GM12874 (cell line): ENCODE data around the gene ZMAT5.

ENCODE experiments used
- TF ChIP-seq, protein P1 (sequence below): IDR thresholded peaks from 2 replicates; pipeline ENCODE4 v1.5.1; 2011; ENCODE audit warnings: low read depth, mild to moderate bottlenecking, control low read depth, low read length, moderate library complexity; ENCODE audit not compliant: insufficient read depth

ZMAT5 gene

DNA sequence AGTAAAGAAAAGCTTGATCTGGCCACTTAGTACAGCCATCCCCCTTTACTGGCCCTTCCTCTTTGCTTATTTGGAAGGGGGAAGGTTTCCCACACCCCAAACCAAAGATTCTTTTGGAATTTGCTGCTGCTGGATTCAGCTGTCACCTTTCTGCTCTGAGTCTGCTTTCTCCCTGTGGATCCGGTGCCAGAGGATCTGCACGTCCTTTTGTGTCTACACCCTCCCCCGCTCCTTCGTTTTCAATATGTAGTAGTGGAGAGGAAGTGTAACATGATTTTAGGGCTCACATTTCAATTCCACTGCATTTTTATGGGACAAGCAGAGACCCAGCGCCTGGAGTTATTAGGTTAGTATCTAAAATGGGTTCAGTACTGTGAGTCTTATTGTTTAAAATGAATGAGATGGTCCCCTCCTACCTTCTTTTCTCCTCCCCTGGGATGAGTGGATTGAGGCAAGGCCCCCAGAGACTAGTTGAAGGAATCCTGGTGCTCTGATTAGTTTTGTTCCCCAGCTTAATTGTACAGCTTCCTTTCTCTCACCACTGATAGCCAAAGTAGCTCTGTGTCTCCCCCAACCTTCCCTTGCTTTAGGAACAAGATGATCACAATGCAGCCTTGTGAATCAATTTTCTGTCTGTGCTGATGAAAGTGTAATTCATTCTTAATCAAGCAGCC lies 77.5 kb downstream of the ZMAT5 start:
- TF ChIP-seq, protein P1, sequence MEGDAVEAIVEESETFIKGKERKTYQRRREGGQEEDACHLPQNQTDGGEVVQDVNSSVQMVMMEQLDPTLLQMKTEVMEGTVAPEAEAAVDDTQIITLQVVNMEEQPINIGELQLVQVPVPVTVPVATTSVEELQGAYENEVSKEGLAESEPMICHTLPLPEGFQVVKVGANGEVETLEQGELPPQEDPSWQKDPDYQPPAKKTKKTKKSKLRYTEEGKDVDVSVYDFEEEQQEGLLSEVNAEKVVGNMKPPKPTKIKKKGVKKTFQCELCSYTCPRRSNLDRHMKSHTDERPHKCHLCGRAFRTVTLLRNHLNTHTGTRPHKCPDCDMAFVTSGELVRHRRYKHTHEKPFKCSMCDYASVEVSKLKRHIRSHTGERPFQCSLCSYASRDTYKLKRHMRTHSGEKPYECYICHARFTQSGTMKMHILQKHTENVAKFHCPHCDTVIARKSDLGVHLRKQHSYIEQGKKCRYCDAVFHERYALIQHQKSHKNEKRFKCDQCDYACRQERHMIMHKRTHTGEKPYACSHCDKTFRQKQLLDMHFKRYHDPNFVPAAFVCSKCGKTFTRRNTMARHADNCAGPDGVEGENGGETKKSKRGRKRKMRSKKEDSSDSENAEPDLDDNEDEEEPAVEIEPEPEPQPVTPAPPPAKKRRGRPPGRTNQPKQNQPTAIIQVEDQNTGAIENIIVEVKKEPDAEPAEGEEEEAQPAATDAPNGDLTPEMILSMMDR = no peak

DNA sequence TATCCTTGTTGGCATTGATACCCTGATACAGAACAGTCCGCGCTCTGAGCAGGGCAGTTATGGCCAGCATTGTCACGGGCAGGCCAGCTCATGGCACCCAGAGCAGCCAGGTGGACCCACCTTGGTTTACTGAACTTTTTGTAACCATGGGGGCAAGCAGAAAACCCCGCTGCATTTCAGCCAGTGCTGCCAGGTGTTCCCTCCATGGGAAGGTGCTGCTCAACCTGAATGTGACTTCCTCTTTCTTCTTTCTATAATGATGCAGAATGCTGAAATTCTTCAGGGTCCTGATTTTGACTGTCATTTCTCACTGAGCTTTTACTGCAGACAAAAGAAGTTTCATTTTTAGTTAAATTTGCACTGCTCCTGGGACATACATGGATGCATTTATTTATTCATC lies 82.6 kb downstream of the ZMAT5 start:
- TF ChIP-seq, protein P1 = no peak

DNA sequence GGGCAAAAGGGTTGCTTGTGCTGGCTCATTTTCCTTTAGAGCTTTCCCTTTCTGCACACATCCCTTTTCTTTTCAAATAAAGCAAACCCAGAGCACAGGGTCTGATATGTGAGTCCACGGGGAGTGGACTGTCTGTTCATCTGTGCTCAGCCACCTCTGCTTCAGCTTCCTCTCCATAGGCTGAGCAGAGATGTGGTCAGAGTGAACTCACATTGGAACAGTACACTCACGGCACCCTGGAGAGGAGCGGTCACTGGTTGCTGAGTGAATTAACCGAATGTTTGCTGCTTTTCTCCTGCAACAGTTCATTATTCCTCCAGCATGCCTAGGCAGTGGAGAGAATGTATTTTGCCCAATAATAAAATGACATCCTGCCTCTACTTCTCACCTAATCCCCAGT lies 83.3 kb downstream of the ZMAT5 start:
- TF ChIP-seq, protein P1 = no peak
